K562 (cell line): ENCODE measurements around the gene FAM83E. TPM values are rescaled to one million over a fixed set of nuclear protein-coding genes. Genes with fewer than 3 reads are reported as not detected.

Source experiments
- CEBPG ChIP-seq, 3 experiments: fragments of 200-800 bp in 1 of 3; sonication (Bioruptor generic) in 1 of 3; sonication (generic) in 1 of 3; formaldehyde crosslinking in 1 of 3; IDR thresholded peaks in 2 of 3; conservative IDR thresholded peaks in 1 of 3; 2 replicates each; pipeline versions ENCODE4 v1.6.1 to v1.8.0; 2016 to 2022; ENCODE audit warnings: missing compliant biosample characterization in 2 of 3, missing genetic modification characterization in 2 of 3, mild to moderate bottlenecking in 1 of 3, missing genetic modification reagents in 1 of 3
- CREB3 ChIP-seq: fragments of 450-650 bp; conservative IDR thresholded peaks from 2 replicates; pipeline ENCODE4 v1.6.1; 2016; ENCODE audit warnings: missing genetic modification characterization, low read depth, mild to moderate bottlenecking, missing compliant biosample characterization, moderate library complexity
- ELF4 ChIP-seq: fragments of 450-650 bp; formaldehyde crosslinking; IDR thresholded peaks from 2 replicates; pipeline ENCODE4 v1.4.0; 2022; ENCODE audit warnings: missing genetic modification characterization
- FOXA1 ChIP-seq: fragments of 450-650 bp; IDR thresholded peaks from 2 replicates; pipeline ENCODE4 v1.6.1; 2016; ENCODE audit warnings: mild to moderate bottlenecking, borderline replicate concordance
- FUS ChIP-seq: fragments of 200-400 bp; formaldehyde crosslinking; optimal IDR thresholded peaks from 2 replicates; pipeline ENCODE3; 2017; ENCODE audit warnings: low read depth, low read length
- GABPB1 ChIP-seq: sonication (generic); formaldehyde crosslinking; IDR thresholded peaks from 2 replicates; pipeline ENCODE4 v1.8.0; 2022; ENCODE audit warnings: mild to moderate bottlenecking, missing genetic modification reagents
- HDAC1 ChIP-seq, 2 experiments: fragments of 450-650 bp; IDR thresholded peaks; 2 replicates each; pipeline ENCODE4 v1.6.1; 2016 to 2017; ENCODE audit warnings: inconsistent platforms in 1 of 2, mild to moderate bottlenecking in 1 of 2, moderate library complexity in 1 of 2
- KLF13 ChIP-seq: fragments of 450-650 bp; IDR thresholded peaks from 2 replicates; pipeline ENCODE4 v1.6.1; 2016; ENCODE audit warnings: missing genetic modification characterization, low read depth, mild to moderate bottlenecking, missing compliant biosample characterization, moderate library complexity, borderline replicate concordance
- MBD2 ChIP-seq: sonication (generic); IDR thresholded peaks from 2 replicates; pipeline ENCODE4 v1.6.1; 2016; ENCODE audit warnings: low read depth, borderline replicate concordance
- PKNOX1 ChIP-seq: fragments of 450-650 bp; IDR thresholded peaks from 2 replicates; pipeline ENCODE4 v1.6.1; 2016
- SAP30 ChIP-seq: fragments of 200-600 bp; sonication (generic); IDR thresholded peaks from 2 replicates; pipeline ENCODE4 v1.6.1; 2012; ENCODE audit warnings: borderline replicate concordance, low read depth, mild to moderate bottlenecking, moderate library complexity, low read length, control low read depth, inconsistent platforms; ENCODE audit not compliant: insufficient read depth, poor library complexity, severe bottlenecking
- SFPQ ChIP-seq: fragments of 200-400 bp; formaldehyde crosslinking; IDR thresholded peaks from 2 replicates; pipeline ENCODE4 v1.6.1; 2017; ENCODE audit warnings: mild to moderate bottlenecking, low read depth, low read length, moderate library complexity
- ZC3H8 ChIP-seq: fragments of 450-650 bp; IDR thresholded peaks from 2 replicates; pipeline ENCODE4 v1.6.1; 2017
- ZFP36 ChIP-seq: fragments of 150-350 bp; IDR thresholded peaks from 2 replicates; pipeline ENCODE4 v1.6.1; 2018; ENCODE audit warnings: low read length, low read depth; ENCODE audit not compliant: partially characterized antibody
- ZNF785 ChIP-seq: fragments of 250-450 bp; sonication (Bioruptor Pico); IDR thresholded peaks from 2 replicates; pipeline ENCODE4 v1.4.0; 2020; ENCODE audit warnings: mild to moderate bottlenecking
- polyA plus RNA-seq, 8 experiments: library from polyadenylated mRNA; depleted of rRNA in 4 of 8; stranded (reverse) in 5 of 8; unstranded in 3 of 8; fragments of >200 nt; fragmentation: Nextera tagmentation in 2 of 8; fragmentation: Illumina TruSeq in 1 of 8; extraction: Ambion mirVana in 2 of 8; extraction: Trizol in 1 of 8; gene quantifications; 2 replicates each; pipeline versions ENCODE4 v1.2.1 to v1.2.3, GENCODE V29; 2011 to 2014; ENCODE audit warnings: inconsistent platforms in 1 of 8, missing spikeins in 1 of 8
- total RNA-seq, 7 experiments: library from RNA; depleted of rRNA in 6 of 7; stranded (reverse); fragments of >200 nt in 6 of 7; fragmentation: Illumina TruSeq in 2 of 7; extraction: Trizol in 2 of 7; gene quantifications; 2 replicates each; pipeline versions ENCODE4 v1.2.1 to v1.2.3, GENCODE V29; 2011 to 2021; ENCODE audit warnings: low replicate concordance in 1 of 7

The FAM83E gene
- total and polyA plus RNA-seq, 9 of the 15 experiments (the other 6 are each of a cell fraction or from before 2014, with no cell fraction given), result 0.15 to 0.87 (median 0.29) TPM; not detected in 4

- TF ChIP-seq SFPQ (no peak), ELF4 (no peak), ZNF785 (CRISPR knock-in tag) (no peak), CEBPG (CRISPR knock-in tag; IDR thresholded peaks at IDR 0.05) (peak; percentile 39; the same call in 1 of the 2 replicates), CEBPG (tag; conservative IDR thresholded peaks at IDR 0.05 in 1 of 2, IDR thresholded peaks at IDR 0.05 in 1 of 2) (no peak), PKNOX1 (peak; percentile 39; the same call in 1 of the 2 replicates), ZC3H8 (no peak), KLF13 (tag) (no peak), HDAC1 (IDR thresholded peaks at IDR 0.05) (peak in 1 of 2 experiments; percentile 44; a peak in 1 of 4 replicates), ZFP36 (no peak), GABPB1 (peak; percentile 78), CREB3 (tag) (no peak), FUS (no peak), SAP30 (no peak), FOXA1 (no peak), MBD2 (peak; percentile 92; the same call in 1 of the 2 replicates)
Observed at GRCh38 chr19:48637449-48637947, 22.6 kb upstream of the FAM83E start (continued).
